D721Med (cell line): ENCODE results near the gene CSNK1G3.

Experiments used
- DNase-seq: peaks from one replicate; pipeline ENCODE4 v3.0.0; 2011; ENCODE audit warnings: low spot score; ENCODE audit not compliant: insufficient read length
- FAIRE-seq: peaks from 2 replicates; lab custom pipeline; 2011; peaks lifted over from hg19 to GRCh38; lab: Jason Lieb, UNC
- TF ChIP-seq, protein P1 (sequence below): IDR thresholded peaks from 2 replicates; pipeline ENCODE4 v1.5.1; 2012; ENCODE audit warnings: mild to moderate bottlenecking, control low read depth; ENCODE audit not compliant: insufficient read depth; ENCODE audit errors: missing control alignments

CSNK1G3 gene

GRCh38 chr5:123514615-123515355 is 2.8 kb downstream of the CSNK1G3 start:
- TF ChIP-seq, protein P1, sequence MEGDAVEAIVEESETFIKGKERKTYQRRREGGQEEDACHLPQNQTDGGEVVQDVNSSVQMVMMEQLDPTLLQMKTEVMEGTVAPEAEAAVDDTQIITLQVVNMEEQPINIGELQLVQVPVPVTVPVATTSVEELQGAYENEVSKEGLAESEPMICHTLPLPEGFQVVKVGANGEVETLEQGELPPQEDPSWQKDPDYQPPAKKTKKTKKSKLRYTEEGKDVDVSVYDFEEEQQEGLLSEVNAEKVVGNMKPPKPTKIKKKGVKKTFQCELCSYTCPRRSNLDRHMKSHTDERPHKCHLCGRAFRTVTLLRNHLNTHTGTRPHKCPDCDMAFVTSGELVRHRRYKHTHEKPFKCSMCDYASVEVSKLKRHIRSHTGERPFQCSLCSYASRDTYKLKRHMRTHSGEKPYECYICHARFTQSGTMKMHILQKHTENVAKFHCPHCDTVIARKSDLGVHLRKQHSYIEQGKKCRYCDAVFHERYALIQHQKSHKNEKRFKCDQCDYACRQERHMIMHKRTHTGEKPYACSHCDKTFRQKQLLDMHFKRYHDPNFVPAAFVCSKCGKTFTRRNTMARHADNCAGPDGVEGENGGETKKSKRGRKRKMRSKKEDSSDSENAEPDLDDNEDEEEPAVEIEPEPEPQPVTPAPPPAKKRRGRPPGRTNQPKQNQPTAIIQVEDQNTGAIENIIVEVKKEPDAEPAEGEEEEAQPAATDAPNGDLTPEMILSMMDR = no peak
- FAIRE-seq (peak; percentile 48), DNase-seq (no peak)

DNA sequence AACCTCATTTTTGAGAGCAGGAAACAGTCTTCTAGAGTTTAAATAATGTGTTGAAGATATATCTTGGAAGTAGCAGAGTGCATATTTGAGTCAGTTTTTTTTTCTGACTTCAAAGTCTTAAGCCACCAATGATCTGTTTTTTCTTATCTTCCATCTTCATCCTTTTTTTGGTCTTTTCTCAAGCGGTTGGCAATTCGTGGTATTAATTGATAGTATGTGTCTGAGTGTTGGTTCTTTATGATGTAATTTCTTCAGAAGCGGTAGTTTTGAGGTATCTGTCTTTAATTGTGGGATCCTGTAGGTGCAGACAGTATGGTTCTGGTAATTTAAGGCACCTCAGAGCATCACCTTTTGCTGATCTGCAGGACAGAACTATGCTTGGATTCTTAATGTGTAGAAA is 3.9 kb downstream of the CSNK1G3 start:
- TF ChIP-seq, protein P1 = no peak
- DNase-seq (no peak), FAIRE-seq (peak; percentile 6)

GRCh38 chr5:123517476-123517875 is 5.5 kb downstream of the CSNK1G3 start:
- DNase-seq (no peak), FAIRE-seq (peak; percentile 35)
- TF ChIP-seq, protein P1 = no peak

DNA sequence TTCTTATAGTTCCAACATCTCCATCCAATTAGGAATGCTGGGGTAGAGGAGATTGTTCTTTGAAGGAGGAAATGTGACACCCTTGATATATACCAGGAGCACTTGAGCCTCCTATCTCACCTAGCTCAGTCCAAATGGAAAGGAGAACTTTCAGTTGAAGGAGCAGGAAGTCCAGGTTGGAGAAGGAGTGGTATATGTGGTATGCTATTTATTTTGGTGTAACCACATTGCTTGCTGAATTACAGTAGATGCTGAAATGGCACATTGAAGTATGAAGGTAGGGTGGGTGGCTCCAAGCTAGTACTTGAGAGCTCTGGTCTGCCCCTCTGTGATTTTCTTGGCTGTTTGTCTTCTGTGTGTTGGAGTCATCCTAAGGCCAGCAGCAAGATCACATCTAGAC is 6.1 kb downstream of the CSNK1G3 start:
- TF ChIP-seq, protein P1 = no peak
- FAIRE-seq (no peak), DNase-seq (no peak)

DNA sequence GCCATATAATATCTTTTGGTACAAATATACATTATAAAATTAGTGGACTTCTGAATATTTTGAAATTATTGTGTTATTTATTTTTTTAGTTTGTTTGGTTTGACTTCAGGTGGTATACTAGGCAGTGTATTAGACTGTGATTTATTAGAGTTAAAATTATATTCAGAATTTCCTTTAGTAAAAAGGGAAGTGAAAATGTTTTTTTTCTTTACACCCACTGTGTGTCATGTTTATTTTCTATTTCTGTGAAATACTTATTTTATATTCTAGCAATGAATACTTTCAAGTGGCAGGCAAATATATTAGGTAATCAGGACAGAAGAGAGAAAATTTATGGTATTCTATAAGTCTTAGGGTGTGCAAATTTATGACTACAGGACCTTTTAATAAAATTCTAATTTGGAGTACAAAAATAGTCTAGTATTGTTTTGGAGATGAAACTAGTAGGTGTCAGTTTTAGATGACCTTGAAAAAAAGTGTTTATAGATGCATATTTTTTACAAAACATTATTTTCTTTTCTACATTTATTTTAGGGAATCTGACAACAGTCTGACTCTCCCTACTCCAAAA is 8.8 kb downstream of the CSNK1G3 start:
- DNase-seq (no peak), FAIRE-seq (no peak)
- TF ChIP-seq, protein P1 = no peak

DNA sequence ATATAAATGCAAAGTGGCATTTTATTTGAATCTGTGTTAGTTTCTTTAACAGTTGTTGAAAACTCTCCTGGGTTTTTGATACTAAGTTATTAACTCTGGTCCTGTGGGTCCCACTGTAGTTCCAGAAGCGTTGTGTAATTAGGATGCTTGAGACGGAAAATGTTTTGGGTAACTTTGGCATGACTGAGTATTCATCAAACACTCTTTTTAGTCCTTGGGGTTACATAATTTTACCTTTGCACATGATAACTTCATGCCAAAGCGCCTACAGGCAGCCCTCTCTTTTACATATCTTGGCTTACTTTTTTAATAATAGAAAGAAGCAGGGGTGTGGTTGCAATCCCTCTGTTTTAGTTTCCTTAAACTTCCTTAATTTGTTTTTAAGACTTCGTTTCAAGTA is 12.2 kb downstream of the CSNK1G3 start:
- TF ChIP-seq, protein P1 = no peak
- FAIRE-seq (peak; percentile 38), DNase-seq (no peak)

GRCh38 chr5:123527190-123527589 is 15.2 kb downstream of the CSNK1G3 start:
- TF ChIP-seq, protein P1 = no peak
- no peak for DNase-seq
- FAIRE-seq = no peak
